H9 (cell line): ENCODE measurements around the gene UST. TPM values are rescaled to one million over a fixed set of nuclear protein-coding genes. Genes with fewer than 3 reads are reported as not detected.

Source experiments
- DNase-seq: peaks from one replicate; pipeline ENCODE4 v3.0.0-alpha.2; 2017
- H2AFZ ChIP-seq: one replicate; pipeline ENCODE4 v1.6.1; 2013; ENCODE audit warnings: mild to moderate bottlenecking, low read length, control low read depth, moderate library complexity
- H2AK5ac ChIP-seq: 2 replicates; pipeline ENCODE4 v1.6.1; 2013; ENCODE audit warnings: low read length, control low read depth, mixed read lengths; ENCODE audit not compliant: insufficient read length
- H2BK120ac ChIP-seq: one replicate; pipeline ENCODE4 v1.6.1; 2013; ENCODE audit warnings: low read depth, mild to moderate bottlenecking, low read length, control low read depth, inconsistent platforms; ENCODE audit not compliant: poor library complexity, severe bottlenecking
- H2BK12ac ChIP-seq: 2 replicates; pipeline ENCODE4 v1.6.1; 2013; ENCODE audit warnings: low read length, control low read depth, mixed read lengths, low read depth; ENCODE audit not compliant: insufficient read length
- H2BK15ac ChIP-seq: 2 replicates; pipeline ENCODE4 v1.6.1; 2013; ENCODE audit warnings: low read depth, low read length, control low read depth
- H2BK20ac ChIP-seq: one replicate; pipeline ENCODE4 v1.6.1; 2013; ENCODE audit warnings: low read depth, mild to moderate bottlenecking, low read length, control low read depth, inconsistent platforms; ENCODE audit not compliant: poor library complexity, severe bottlenecking
- H2BK5ac ChIP-seq: 2 replicates; pipeline ENCODE4 v1.6.1; 2013; ENCODE audit warnings: low read length, control low read depth, mixed read lengths; ENCODE audit not compliant: insufficient read length
- H3K14ac ChIP-seq: 2 replicates; pipeline ENCODE4 v1.6.1; 2013; ENCODE audit warnings: low read length, control low read depth; ENCODE audit not compliant: insufficient read depth
- H3K18ac ChIP-seq: 2 replicates; pipeline ENCODE4 v1.6.1; 2013; ENCODE audit warnings: low read depth, mild to moderate bottlenecking, mixed read lengths, low read length, control low read depth; ENCODE audit not compliant: insufficient read length
- H3K23ac ChIP-seq: 2 replicates; pipeline ENCODE4 v1.6.1; 2013; ENCODE audit warnings: low read length, control low read depth, mixed read lengths, low read depth; ENCODE audit not compliant: insufficient read length
- H3K23me2 ChIP-seq: 2 replicates; pipeline ENCODE4 v1.6.1; 2013; ENCODE audit warnings: low read depth, mild to moderate bottlenecking, mixed read lengths, low read length, control low read depth; ENCODE audit not compliant: insufficient read length, poor library complexity, severe bottlenecking
- H3K27ac ChIP-seq: 2 replicates; pipeline ENCODE4 v1.5.1; 2013; ENCODE audit warnings: low read length, control low read depth, mixed read lengths, low read depth; ENCODE audit not compliant: insufficient read length
- H3K27me3 ChIP-seq: 2 replicates; pipeline ENCODE4 v1.6.1; 2013; ENCODE audit warnings: low read length, control low read depth, inconsistent platforms; ENCODE audit not compliant: insufficient read depth
- H3K4ac ChIP-seq: 2 replicates; pipeline ENCODE4 v1.6.1; 2013; ENCODE audit warnings: low read depth, mild to moderate bottlenecking, control low read depth, inconsistent platforms, low read length, moderate library complexity
- H3K4me1 ChIP-seq: 2 replicates; pipeline ENCODE4 v1.6.1; 2013; ENCODE audit warnings: low read length, control low read depth, inconsistent platforms; ENCODE audit not compliant: insufficient read depth
- H3K4me2 ChIP-seq: 2 replicates; pipeline ENCODE4 v1.6.1; 2013; ENCODE audit warnings: low read length, control low read depth, mixed read lengths; ENCODE audit not compliant: insufficient read length, insufficient read depth
- H3K56ac ChIP-seq: 2 replicates; pipeline ENCODE4 v1.6.1; 2013; ENCODE audit warnings: low read depth, mild to moderate bottlenecking, mixed read lengths, low read length, control low read depth; ENCODE audit not compliant: insufficient read length
- H3K79me1 ChIP-seq: 2 replicates; pipeline ENCODE4 v1.6.1; 2013; ENCODE audit warnings: low read depth, mild to moderate bottlenecking, moderate library complexity, low read length, control low read depth, inconsistent platforms; ENCODE audit not compliant: insufficient read depth, poor library complexity, severe bottlenecking
- H3K79me2 ChIP-seq: 2 replicates; pipeline ENCODE4 v1.6.1; 2013; ENCODE audit warnings: low read length, control low read depth, inconsistent platforms; ENCODE audit not compliant: insufficient read depth
- H3K9ac ChIP-seq: 2 replicates; pipeline ENCODE4 v1.6.1; 2013; ENCODE audit warnings: low read length, control low read depth, mixed read lengths; ENCODE audit not compliant: insufficient read length; ENCODE audit errors: extremely low read depth
- H3K9me3 ChIP-seq: one replicate; pipeline ENCODE4 v1.6.1; 2013; ENCODE audit warnings: low read depth, low read length, inconsistent platforms; ENCODE audit not compliant: control insufficient read depth
- H3T11ph ChIP-seq: one replicate; pipeline ENCODE4 v1.6.1; 2013; ENCODE audit warnings: mild to moderate bottlenecking, low read length, control low read depth, inconsistent platforms
- H4K20me1 ChIP-seq: one replicate; pipeline ENCODE4 v1.6.1; 2013; ENCODE audit not compliant: control insufficient read depth, insufficient read length, insufficient read depth
- H4K5ac ChIP-seq: 2 replicates; pipeline ENCODE4 v1.6.1; 2013; ENCODE audit warnings: low read depth, mild to moderate bottlenecking, mixed read lengths, low read length, control low read depth; ENCODE audit not compliant: insufficient read length
- H4K8ac ChIP-seq: replicated peaks from 2 replicates; pipeline ENCODE4 v1.6.1; 2013; ENCODE audit warnings: low read length, control low read depth, mixed read lengths, low read depth; ENCODE audit not compliant: insufficient read length
- H4K91ac ChIP-seq: 2 replicates; pipeline ENCODE4 v1.6.1; 2013; ENCODE audit warnings: low read depth, mild to moderate bottlenecking, moderate library complexity, mixed read lengths, low read length, control low read depth; ENCODE audit not compliant: insufficient read length
- H3K27ac Mint-ChIP-seq, 3 experiments: 2 replicates in 2 of 3; 3 replicates in 1 of 3; pipeline ENCODE4 v1.8.0; 2020 to 2021; ENCODE audit warnings: mixed read lengths in 3 of 3, mild to moderate bottlenecking in 1 of 3, moderate library complexity in 1 of 3
- H3K27me3 Mint-ChIP-seq: 2 replicates; pipeline ENCODE4 v1.8.0; 2021; ENCODE audit warnings: low read depth, mild to moderate bottlenecking, moderate library complexity, mixed read lengths
- H3K36me3 Mint-ChIP-seq, 3 experiments: 2 replicates in 2 of 3; 3 replicates in 1 of 3; pipeline ENCODE4 v1.8.0; 2020 to 2021; ENCODE audit warnings: low read depth in 3 of 3, mixed read lengths in 3 of 3; ENCODE audit not compliant: insufficient read depth in 1 of 3
- H3K4me1 Mint-ChIP-seq, 2 experiments: 2 replicates each; pipeline ENCODE4 v1.8.0; 2020; ENCODE audit warnings: mixed read lengths in 2 of 2
- H3K4me3 Mint-ChIP-seq, 2 experiments: 2 replicates in 1 of 2; 3 replicates in 1 of 2; pipeline ENCODE4 v1.8.0; 2020 to 2021; ENCODE audit warnings: mild to moderate bottlenecking in 2 of 2, mixed read lengths in 2 of 2, moderate library complexity in 1 of 2
- H3K9me3 Mint-ChIP-seq, 2 experiments: 2 replicates in 1 of 2; 3 replicates in 1 of 2; pipeline ENCODE4 v1.8.0; 2020; ENCODE audit warnings: mild to moderate bottlenecking in 2 of 2, mixed read lengths in 2 of 2, moderate library complexity in 1 of 2
- WGBS: extraction: QIAGEN DNeasy Blood & Tissue Kit; methylation state at CpG from one replicate; pipeline ENCODE4 v1.1.7; 2013; ENCODE audit warnings: missing lambda C conversion rate, low lambda C conversion rate, mixed read lengths; ENCODE audit not compliant: insufficient read length; ENCODE audit errors: extremely low coverage; 5-methylcytosine and 5-hydroxymethylcytosine counted together
- total RNA-seq: library from RNA; stranded (reverse); gene quantifications from 2 replicates; pipeline ENCODE4 v1.2.1, GENCODE V29; 2021
- TF ChIP-seq, protein P1 (sequence below): fragments of 200-600 bp; sonication (generic); conservative IDR thresholded peaks from 3 replicates; pipeline ENCODE4 v1.8.0; 2021; ENCODE audit warnings: antibody characterized with exemption, mild to moderate bottlenecking

Gene UST
- total RNA-seq, 1 experiment from 2014 or later, result 14.4 TPM

- Histone ChIP-seq H2AFZ (no peak overlapping the region), H3K23ac (no peak overlapping the region), H4K8ac (no peak overlapping the region), H3K56ac (no peak overlapping the region), H4K91ac (no peak overlapping the region), H3K79me2 (no peaks in the 10 kb centered on the region), H2AK5ac (no peak overlapping the region), H3K4me1 (no peaks in the 10 kb centered on the region), H2BK120ac (no peak overlapping the region), H3K18ac (no peak overlapping the region), H3K23me2 (no peaks in the 10 kb centered on the region), H3K27ac (no peak overlapping the region), H3K14ac (no peak overlapping the region), H2BK5ac (no peak overlapping the region), H4K5ac (no peak overlapping the region), H3K9ac (no peak overlapping the region), H3K79me1 (no peaks in the 10 kb centered on the region), H3K4me2 (no peak overlapping the region), H4K20me1 (no peaks in the 10 kb centered on the region), H3K9me3 (no peaks in the 10 kb centered on the region), H3K4ac (no peak overlapping the region), H2BK15ac (no peak overlapping the region), H3T11ph (no peak overlapping the region), H2BK12ac (no peak overlapping the region), H2BK20ac (no peak overlapping the region), H3K27me3 (no peaks in the 10 kb centered on the region)
- Mint-ChIP-seq H3K4me3 (no peak overlapping the region), H3K4me1 (no peaks in the 10 kb centered on the region), H3K27me3 (peaks cover 4% of the 10 kb centered on the region; the same call in 1 of the 2 replicates), H3K36me3 (peaks cover 0 to 10% (median 5%) of the 10 kb centered on the region in 3 experiments; a peak in 4 of 7 replicates), H3K27ac (no peak overlapping the region), H3K9me3 (peaks cover 8 to 11% of the 10 kb centered on the region in 2 experiments)
- WGBS, result no CpG with 5 or more reads among the region's 5 CpGs
- no peak for DNase-seq
- TF ChIP-seq, protein P1, sequence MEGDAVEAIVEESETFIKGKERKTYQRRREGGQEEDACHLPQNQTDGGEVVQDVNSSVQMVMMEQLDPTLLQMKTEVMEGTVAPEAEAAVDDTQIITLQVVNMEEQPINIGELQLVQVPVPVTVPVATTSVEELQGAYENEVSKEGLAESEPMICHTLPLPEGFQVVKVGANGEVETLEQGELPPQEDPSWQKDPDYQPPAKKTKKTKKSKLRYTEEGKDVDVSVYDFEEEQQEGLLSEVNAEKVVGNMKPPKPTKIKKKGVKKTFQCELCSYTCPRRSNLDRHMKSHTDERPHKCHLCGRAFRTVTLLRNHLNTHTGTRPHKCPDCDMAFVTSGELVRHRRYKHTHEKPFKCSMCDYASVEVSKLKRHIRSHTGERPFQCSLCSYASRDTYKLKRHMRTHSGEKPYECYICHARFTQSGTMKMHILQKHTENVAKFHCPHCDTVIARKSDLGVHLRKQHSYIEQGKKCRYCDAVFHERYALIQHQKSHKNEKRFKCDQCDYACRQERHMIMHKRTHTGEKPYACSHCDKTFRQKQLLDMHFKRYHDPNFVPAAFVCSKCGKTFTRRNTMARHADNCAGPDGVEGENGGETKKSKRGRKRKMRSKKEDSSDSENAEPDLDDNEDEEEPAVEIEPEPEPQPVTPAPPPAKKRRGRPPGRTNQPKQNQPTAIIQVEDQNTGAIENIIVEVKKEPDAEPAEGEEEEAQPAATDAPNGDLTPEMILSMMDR, result no peak
Measured at GRCh38 chr6:149109397-149110070, 362.7 kb downstream of the UST start.
